A673 (cell line): ENCODE data around the gene SPECC1.

ENCODE experiments used
- EZH2 ChIP-seq: fragments of 200-600 bp; sonication (generic); IDR thresholded peaks from 2 replicates; pipeline ENCODE4 v1.6.1; 2017; ENCODE audit warnings: borderline replicate concordance, low read depth, mild to moderate bottlenecking, mixed read lengths, antibody characterized with exemption, low read length; ENCODE audit not compliant: poor library complexity, severe bottlenecking
- TF ChIP-seq, protein P1 (sequence below): fragments of 300-800, 200-600 bp; sonication (generic); conservative IDR thresholded peaks from 2 replicates; pipeline ENCODE4 v1.5.1; 2017; ENCODE audit warnings: low read depth, mild to moderate bottlenecking, antibody characterized with exemption, low read length, moderate library complexity, mixed read lengths

DNA sequence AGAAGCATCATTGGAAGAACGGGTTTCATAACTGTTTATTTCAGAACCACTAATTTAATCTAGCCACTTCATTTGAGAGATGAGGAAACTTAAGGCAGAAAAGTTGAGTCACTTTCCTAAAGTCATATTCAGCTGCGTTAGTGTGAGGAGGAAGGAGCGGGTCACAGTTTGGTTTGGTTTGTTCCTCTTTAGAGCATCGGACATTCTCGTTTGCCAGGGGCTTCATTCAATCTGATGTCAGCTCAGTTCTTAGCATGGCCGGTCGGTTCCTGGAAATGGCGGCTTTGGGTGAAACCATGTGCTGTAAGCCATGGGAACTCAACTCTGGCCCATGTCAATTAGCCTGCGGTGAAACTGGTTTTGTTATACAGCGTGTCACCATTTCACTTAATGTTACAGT, 271.7 kb downstream of the SPECC1 start:
- TF ChIP-seq, protein P1, sequence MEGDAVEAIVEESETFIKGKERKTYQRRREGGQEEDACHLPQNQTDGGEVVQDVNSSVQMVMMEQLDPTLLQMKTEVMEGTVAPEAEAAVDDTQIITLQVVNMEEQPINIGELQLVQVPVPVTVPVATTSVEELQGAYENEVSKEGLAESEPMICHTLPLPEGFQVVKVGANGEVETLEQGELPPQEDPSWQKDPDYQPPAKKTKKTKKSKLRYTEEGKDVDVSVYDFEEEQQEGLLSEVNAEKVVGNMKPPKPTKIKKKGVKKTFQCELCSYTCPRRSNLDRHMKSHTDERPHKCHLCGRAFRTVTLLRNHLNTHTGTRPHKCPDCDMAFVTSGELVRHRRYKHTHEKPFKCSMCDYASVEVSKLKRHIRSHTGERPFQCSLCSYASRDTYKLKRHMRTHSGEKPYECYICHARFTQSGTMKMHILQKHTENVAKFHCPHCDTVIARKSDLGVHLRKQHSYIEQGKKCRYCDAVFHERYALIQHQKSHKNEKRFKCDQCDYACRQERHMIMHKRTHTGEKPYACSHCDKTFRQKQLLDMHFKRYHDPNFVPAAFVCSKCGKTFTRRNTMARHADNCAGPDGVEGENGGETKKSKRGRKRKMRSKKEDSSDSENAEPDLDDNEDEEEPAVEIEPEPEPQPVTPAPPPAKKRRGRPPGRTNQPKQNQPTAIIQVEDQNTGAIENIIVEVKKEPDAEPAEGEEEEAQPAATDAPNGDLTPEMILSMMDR = no peak
- TF ChIP-seq EZH2 = no peak
